GM21529 (cell line): ENCODE results near the gene SH3D21.
A peak's percentile ranks its signal among the peaks of the same experiment; 100 is the strongest.

Experiments used
- ATAC-seq: cut with Tn5 transposase; IDR thresholded peaks from one replicate; pipeline ENCODE4 v1.9.1; 2021; ENCODE audit not compliant: unreplicated experiment

The SH3D21 gene

DNA sequence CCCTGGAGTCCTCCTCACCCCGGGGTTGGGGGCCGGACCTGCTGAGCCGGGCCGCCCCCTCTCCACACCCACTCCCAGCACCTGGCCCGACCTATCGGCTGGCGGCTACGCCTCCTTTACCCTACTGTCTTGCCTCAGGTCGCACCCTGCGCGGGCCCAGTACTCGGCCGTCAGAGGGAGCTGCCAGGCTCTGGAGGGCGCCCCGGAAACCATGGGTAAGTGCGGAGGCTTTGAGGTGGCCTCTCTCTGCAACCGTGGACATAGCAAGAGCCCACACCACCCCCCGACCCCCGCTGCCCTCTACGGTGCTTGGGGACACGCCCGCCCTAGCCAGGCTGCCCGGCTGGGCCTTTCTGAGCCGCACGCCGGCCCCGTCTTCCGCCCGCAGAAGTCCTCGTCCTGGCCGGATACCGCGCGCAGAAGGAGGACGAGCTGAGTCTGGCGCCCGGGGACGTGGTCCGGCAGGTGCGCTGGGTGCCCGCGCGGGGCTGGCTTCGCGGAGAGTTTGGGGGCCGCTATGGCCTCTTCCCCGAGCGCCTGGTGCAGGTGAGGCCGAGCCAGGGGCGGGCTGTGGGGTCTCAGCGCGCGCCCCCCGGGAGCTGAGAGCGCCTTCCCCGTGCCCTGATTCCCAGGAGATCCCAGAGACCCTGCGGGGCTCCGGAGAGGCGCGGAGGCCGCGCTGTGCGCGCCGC is at the start of gene SH3D21:
SH3D21 (plus strand) TSS at position 159 of the 692 bp plus-strand sequence; CDS start at position 212, 53 bp downstream.
- ATAC-seq, result peak; percentile 26

DNA sequence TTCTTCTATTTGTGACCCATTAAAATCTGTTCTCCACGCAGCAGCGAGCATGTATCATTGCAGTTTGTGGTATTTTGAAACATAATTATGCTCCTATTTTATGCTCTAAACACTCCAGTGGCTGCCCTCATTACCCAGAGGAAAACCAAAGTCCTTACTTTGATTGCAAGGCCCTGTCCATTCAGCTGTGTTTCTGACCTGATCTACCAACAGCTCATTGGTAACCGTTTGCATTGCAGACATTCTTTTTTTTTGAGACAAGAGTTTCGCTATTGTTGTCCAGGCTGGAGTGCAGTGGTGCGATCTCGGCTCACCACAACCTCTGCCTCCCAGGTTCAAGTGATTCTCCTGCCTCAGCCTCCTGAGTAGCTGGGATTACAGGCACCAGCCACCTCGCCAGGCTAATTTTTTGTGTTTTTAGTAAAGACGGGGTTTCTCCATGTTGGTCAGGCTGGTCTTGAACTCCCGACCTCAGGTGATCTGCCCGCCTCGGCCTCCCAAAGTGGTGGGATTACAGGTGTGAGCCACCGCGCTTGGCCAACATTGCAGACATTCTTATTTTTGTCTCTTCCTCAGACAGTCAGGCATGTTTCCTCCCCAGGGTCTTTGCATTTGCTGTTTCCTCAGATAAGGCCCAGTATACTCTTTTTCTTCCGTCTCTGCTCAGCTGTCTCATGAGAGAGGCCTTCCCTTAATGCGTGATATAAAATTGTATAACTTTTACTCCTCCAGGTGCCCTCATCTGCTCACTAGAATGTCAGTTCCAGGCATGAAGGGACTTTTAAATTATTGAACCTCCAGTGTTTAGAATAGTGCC is 49.4 kb upstream of the SH3D21 start:
- peak; percentile 12 for ATAC-seq

DNA sequence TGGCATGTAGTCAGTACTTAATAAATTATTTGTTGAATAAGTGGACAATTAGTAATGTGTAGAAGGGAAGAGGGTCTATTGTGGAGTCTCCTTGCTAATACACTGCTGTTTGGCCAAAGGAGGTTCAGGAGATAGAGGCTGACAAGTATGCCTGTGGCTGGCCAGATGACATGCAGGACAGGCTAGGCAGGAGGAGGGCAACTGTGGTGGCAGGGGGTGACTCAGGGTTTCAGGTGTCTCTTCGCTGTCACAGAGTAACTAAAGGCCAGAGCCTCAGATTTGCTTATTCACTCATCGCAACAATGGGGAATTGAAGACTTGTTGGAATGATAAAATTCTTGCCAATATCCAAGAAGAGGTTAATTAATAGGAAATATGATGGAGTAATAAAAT is 48.8 kb upstream of the SH3D21 start:
- peak; percentile 55 for ATAC-seq

DNA sequence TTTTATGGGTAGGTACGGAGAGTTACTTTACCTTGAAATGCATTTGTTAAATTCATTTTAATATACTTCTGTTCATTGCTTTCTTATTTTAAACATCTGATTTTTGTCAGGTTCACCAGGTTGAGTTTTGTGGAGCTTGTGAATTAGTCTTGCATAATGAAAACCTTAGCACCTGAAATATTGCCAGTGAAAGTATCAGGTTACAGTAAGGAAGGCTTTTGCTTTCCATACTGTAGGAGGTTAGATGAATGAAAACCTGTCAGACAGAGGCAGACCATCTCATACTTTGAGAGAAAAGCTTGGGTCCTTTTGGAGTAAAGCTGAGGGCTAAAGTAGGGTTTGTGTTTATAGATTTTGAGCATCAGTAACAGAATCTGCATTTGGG is 47.2 kb upstream of the SH3D21 start:
- ATAC-seq, result no peak

DNA sequence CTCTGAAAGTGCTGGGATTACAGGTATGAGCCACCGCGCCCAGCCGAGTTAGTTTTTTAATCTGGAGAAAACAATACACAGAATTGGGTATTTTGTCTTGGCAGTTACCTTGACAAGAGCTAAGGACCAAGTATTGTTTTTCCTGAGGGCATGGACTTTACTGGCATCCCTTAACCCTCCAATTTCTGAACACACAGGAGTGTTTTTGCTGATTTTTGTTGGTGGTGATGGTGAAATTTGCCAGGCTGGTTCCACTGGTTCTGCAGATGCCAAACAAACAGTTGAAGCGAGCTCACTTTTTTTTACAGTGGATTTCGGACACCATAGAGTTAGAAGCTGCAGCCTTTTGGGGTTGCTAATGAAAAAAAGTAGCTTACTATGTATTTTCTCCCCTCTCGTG is 37.2 kb upstream of the SH3D21 start:
- no peak for ATAC-seq

DNA sequence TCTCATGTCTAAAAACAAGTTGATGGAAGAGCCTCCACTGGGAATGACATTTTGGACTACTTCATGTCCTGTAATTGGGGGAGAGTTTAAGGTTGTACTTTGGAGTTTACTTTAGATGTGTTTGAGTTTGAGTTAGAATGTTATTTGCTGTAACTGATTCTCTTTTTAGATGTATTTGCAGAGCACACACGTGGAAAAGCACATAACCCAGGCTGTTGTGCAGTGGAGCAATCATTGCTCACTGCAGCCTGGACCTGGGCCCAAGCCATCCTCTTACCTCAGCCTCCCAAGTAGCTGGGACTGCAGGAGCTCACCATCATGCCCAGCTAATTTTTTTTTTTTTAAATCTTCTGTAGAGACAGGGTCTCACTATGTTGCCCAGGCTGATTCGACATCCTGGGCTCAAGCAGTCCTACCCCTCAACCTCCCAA is 36.7 kb upstream of the SH3D21 start:
- ATAC-seq, result no peak

DNA sequence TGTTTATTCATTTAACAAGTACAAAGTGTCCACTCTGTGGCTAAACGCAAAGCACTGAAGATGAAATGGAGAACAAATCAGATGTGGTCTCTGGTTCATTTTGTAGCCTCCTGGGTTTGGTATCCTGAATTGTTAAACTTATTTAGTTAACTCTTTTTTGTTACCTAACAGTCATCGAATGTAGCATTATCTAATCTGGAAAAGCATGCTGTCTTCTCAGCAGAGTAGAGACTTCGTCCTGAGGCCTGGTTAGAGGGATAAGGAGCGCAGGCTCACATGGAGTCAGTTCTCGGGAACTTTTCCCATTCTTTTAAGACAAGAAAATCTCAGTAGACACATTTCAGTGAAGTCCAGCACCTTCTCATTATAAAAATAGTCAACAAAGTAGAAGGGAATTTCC is 33.1 kb upstream of the SH3D21 start:
- ATAC-seq, result no peak

DNA sequence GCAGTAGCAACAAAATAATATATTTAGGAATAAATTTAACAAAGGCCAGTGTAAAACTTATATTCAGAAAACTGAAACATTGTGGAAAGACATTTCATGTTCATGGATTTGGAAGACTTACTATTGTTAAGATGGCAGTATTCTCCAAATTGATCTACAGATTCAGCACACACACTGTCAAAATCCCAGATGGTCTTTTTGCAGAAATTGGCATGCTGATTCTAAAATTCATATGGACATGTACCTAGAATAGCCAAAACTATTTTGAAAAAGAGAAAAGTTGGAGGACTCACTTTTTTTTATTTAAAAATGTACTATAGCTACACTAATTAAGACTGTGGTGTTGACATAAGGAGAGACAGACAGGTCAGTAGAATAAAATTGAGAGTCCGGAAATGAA is 32.0 kb upstream of the SH3D21 start:
- no peak for ATAC-seq

DNA sequence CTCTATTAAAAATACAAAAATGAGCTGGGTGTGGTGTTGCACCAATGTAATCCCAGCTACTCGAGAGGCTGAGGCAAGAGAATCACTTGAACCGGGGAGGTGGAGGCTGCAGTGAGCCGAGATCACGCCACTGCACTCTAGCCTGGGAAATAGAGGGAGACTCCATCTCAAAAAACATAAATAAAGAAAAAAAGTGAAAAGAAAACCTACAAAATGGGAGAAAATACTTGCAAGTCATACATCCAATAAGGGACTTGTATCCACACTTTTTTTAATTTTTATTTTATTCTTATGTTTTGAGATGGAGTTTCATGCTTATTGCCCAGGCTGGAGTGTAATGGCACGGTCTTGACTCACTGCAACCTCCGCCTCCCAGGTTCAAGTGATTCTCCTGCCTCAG is 29.5 kb upstream of the SH3D21 start:
- no peak for ATAC-seq

DNA sequence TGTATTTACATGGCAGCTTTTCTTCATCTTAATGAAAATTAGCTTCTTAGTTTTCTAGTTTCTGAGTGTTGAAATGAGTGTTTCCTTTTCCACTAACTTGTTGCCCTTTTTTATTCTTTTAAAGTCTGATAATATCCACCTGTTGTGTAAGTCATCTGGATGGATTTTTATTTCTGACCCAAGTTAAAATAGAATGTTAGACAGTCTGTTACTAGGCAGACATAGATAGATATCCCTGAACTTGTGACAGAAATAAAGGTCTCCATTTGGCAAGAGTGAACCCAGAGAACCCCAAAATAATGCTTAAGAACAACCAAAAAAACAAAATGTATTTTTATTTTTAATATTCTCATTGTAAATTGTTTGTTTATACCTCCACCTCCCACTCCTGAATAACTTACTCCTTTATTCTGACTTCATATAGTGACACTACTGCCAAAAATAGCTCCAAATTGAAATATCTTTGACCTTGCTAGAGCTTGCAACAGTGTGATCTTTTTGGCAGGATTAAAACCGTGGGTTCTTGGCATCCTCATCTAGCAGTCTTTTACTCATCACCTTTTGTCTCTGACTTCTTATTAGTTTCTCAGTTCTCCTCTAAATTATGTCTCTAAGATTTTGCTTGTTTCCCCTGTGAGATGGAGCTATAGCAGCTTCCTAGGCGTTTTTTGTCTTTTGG is 26.9 kb upstream of the SH3D21 start:
- ATAC-seq, result no peak

DNA sequence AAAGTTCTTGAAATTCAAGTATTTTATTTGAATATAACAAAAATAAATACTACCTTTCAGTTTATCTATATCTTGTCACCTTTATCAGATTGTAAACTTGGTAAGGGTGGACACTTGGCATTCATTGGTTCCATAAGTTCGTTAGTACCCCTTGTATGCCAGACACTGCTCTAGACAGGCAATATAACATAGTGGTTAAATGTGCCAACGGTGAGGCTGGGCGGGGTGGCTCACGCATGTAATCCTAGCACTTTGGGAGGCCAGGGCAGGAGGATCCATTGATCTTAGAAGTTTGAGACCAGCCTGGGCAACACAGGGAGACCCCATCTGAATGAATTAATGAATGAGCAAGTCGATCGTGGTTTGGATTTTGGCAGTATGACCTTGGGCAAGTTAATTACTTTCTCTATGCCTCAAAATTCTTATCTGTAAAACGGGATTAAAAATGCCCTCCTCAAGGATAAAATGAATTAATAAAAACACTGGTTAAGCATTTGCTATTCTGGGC is 26.3 kb upstream of the SH3D21 start:
- no peak for ATAC-seq

DNA sequence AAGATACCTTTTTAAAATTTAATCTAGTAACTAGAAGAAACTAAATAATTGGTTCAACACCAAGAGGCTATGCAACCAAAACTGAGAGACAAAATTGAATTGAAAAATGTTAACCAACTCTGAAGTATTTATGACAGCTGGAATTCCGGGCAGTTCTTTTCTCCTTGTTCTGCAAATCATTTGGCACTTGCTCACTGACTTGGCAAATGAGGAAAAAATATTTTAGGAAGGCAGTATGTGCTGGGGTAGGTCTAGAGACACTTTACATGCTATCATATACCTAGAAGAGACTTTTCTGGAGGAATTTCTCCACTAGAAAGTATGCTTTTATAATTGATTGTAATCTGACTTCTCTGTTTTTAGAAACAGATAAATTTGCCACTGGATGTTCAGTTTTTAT is 22.1 kb upstream of the SH3D21 start:
- ATAC-seq, result no peak

DNA sequence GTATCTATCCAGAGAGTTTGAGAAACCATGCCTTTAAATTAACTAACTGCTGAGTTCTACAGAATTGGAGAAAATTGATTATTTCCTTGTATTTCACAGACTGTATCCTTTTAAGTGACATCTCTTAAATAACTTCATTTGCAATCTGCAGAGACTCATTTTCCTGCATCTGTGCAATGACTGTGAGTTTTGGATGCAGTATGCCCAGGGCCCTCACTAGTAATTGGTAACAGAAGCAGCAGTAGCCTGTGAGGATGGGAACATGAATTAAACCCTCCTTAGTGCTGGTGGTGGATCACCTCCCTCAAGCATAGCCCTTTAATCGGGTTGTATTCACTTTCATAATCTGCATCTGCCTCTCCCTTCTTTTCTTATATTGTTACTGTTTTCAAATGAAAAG is 21.7 kb upstream of the SH3D21 start:
- ATAC-seq, result no peak

DNA sequence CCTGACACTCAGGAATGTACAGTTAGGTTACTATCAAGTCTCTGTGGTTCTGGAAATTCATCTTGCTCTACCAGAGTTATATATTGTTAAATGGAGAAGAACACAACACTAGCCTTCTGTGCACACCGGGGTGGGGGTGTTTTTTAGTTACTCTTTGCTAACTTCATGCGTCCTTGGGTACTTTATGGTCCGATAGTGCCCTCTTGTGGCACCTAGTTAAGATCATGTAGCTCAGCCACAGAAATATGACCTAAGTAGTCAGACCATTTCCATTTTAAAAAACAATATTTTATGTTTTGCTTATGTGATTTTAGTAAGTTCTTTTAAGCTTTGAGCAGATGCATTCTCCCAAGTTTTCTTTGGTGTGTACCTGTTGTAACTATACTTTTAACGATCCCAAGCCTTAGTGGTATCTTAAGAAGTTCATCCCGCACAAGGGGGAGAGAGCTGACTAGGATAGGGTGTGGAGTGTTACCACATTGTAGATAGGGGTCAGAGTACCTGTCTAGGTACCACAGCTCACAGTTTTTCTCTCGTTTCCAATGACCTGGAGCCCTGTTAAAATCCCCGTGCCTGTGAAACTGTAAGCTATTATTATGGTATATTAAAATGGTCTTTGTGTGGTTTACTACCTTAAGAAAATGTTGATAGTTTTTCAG is 20.6 kb upstream of the SH3D21 start:
- ATAC-seq, result no peak

DNA sequence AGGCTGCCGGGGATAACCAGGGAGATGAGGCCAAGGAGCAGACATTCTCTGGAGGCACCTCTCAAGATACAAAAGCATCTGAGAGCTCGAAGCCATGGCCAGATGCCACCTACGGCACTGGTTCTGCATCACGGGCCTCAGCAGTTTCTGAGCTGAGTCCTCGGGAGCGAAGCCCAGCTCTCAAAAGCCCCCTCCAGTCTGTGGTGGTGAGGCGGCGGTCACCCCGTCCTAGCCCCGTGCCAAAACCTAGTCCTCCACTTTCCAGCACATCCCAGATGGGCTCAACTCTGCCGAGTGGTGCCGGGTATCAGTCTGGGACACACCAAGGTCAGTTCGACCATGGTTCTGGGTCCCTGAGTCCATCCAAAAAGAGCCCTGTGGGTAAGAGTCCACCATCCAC is 19.4 kb upstream of the SH3D21 start:
- no peak for ATAC-seq

DNA sequence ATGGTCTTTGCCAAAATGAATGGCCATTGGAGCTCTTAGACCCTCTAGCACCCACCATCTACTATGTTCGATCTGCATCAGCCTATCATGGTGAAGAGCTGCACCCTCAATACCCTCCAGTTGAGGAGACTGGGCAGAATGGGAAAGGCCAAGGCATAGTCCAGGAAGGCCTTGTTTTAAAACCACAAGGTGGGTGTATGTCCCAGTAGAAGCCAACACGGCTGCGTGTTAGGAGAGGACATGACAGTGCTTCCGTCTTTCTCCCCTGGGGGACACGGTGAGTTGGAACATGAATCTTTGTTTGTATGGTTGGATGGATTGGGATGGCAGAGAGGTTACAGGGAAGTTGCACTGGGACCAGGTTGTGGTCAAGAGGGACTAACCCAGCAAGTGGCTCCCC is 18.6 kb upstream of the SH3D21 start:
- ATAC-seq, result no peak

DNA sequence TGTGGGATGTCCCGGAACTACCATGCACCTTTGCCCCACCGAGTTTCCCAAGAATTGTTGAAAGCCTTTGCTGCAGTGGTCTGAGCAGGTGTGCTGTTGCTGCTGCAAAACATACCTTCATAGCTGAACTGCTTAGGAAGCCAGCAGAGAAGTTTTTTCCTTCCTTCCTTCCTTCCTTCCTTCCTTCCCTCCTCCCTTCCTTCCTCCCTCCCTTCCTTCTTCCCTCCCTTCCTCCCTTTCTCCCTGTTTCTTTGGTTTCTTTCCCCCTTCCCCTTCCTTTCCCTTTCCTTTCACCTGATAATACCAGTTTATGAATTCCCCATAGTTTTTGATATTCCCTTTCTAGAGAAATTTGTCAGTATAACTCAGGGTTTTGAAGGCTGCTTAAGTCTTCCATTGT is 10.8 kb upstream of the SH3D21 start:
- no peak for ATAC-seq

DNA sequence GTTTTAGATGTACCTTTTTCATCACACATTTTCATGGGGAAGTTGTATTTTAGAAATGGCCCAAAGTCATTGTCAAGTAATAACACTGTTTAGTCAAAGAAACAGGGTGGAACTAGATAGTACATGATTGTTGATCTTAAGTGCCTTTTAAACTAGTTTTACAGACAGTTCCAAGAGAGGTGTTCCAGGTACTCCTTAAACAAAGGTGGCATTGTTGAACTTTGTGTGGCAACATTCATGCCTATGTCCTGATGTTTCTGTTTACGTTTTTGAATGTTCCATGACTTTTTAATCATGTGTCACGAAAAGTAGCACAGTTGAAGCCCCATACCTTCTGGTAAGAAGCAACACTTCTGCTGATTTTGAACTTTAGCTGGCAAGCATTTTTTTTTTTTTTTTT is 9.1 kb upstream of the SH3D21 start:
- ATAC-seq, result no peak

DNA sequence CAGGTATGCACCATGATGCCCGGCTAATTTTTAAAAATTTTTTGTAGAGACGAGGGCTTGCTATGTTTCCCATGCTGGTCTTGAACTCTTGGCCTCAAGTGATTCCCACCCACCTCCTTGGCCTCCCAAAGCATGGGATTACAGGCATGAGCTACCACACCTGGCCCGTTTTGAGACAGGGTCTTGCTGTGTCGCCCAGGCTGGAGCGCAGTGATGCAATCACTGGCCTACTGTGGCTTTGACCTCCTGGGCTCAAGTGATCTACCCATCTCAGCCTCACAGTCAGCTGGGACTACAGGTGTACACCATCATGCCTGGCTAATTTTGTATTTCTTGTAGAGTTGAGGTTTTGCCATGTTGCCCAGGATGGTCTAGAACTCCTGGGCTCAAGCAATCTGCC is 7.5 kb upstream of the SH3D21 start:
- no peak for ATAC-seq

DNA sequence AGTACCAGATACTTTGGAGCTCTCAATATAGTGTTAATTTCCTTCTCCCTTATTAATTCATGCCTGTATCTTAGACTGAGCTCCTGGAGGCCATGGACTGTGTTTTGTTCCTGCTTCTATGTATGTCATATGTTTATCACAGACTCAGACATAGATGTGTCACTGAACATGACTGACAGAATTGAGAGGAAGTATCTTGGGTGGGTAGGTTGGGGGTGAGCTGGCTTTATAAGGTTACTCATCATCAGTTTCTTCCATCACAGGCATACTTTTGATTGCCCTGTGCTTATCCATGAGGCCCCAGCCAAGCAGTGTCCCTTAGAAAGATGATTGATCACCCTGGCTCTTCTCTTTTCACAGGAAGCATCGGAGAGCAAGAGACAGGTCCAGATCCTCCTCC is 5.6 kb upstream of the SH3D21 start:
- ATAC-seq, result no peak

DNA sequence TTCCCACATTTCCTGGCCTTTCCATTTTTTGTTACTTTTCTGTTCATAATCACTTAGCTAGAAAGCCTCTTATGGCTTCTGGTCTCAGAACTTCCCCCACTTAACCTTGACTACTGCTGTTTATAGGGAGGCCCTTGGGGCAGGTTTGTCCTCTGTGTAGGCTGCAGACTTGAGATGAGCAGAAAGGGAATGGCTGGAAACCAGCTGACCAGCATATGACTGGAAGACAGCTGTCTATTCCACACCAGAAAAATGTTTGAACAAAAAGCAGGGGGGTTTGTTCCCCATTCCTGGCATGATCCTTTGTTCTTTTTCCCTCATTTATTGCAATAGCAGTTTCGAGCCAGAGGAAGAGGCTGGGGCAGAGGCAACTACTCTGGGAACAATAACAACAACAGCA is 4.9 kb upstream of the SH3D21 start:
- ATAC-seq, result no peak
